Lung (tissue), 12 donors: ENCODE data around the gene AFF1. TPM values are rescaled to one million over a fixed set of nuclear protein-coding genes. Genes with fewer than 3 reads are reported as not detected.

Experiments
- ATAC-seq: fragments of 200-7000 bp; cut with Tn5 transposase; one replicate; pipeline ENCODE4 v1.9.1; 2020; ENCODE audit warnings: moderate number of reproducible peaks; ENCODE audit not compliant: insufficient read depth, low FRiP score
- DNase-seq, 3 donors: peaks; one replicate each; pipeline ENCODE4 v3.0.0-alpha.2; 2013 to 2017
- H3K27ac ChIP-seq, 2 donors: one replicate each; pipeline ENCODE4 v1.5.1; 2013; ENCODE audit warnings: mild to moderate bottlenecking in 2 of 2, moderate library complexity in 2 of 2, control low read depth in 1 of 2, inconsistent platforms in 1 of 2, low read depth in 1 of 2, low read length in 1 of 2
- H3K27me3 ChIP-seq, 3 donors: one replicate each; pipeline ENCODE4 v1.5.1; 2013; ENCODE audit warnings: low read length in 2 of 3; ENCODE audit not compliant: control insufficient read depth in 3 of 3, insufficient read depth in 3 of 3
- H3K36me3 ChIP-seq, 4 donors: one replicate each; pipeline ENCODE4 v1.5.1; 2013; ENCODE audit warnings: low read length in 4 of 4, mild to moderate bottlenecking in 1 of 4, moderate library complexity in 1 of 4; ENCODE audit not compliant: control insufficient read depth in 4 of 4, insufficient read depth in 4 of 4
- H3K4me1 ChIP-seq, 5 donors: one replicate each; pipeline ENCODE4 v1.5.1; 2013; ENCODE audit warnings: low read length in 5 of 5, mild to moderate bottlenecking in 2 of 5, moderate library complexity in 1 of 5; ENCODE audit not compliant: control insufficient read depth in 5 of 5, insufficient read depth in 5 of 5
- H3K4me3 ChIP-seq: one replicate; pipeline ENCODE4 v1.5.1; 2013; ENCODE audit warnings: mild to moderate bottlenecking, control low read depth, moderate library complexity
- H3K9ac ChIP-seq, 2 donors: one replicate each; pipeline ENCODE4 v1.5.1; 2013; ENCODE audit warnings: low read length in 2 of 2, control low read depth in 1 of 2; ENCODE audit not compliant: insufficient read depth in 1 of 2
- H3K9me3 ChIP-seq, 4 donors: one replicate each; pipeline ENCODE4 v1.5.1; 2013; ENCODE audit warnings: low read length in 3 of 4, mild to moderate bottlenecking in 1 of 4, moderate library complexity in 1 of 4; ENCODE audit not compliant: control insufficient read depth in 4 of 4, insufficient read depth in 3 of 4
- WGBS, 2 donors: extraction: QIAGEN DNeasy Blood & Tissue Kit; methylation state at CpG; one replicate each; pipeline ENCODE4 v1.1.7; 2013; 5-methylcytosine and 5-hydroxymethylcytosine counted together
- polyA plus RNA-seq, 2 donors: library from polyadenylated mRNA; stranded (reverse); fragments of 200-250 nt; gene quantifications; one replicate each; pipeline ENCODE4 v1.2.1, GENCODE V29; 2013
- total RNA-seq, 2 donors: library from RNA; depleted of rRNA in 1 of 2; stranded (reverse); fragments of >200 nt in 1 of 2; gene quantifications; one replicate each; pipeline ENCODE4 v1.2.1, GENCODE V29; 2014 to 2021
- TF ChIP-seq, protein P1 (sequence below): IDR thresholded peaks from 2 replicates; pipeline ENCODE4 v1.5.1; 2012; ENCODE audit warnings: mild to moderate bottlenecking; ENCODE audit errors: control extremely low read depth, extremely low read depth
- donor health status: control.
- donor health status: control.
- donor health status: Bipolar disorder and iron deficiency.
- donor health status: healthy.
- donor health status: DM: yes; HTN: yes; CAD: no.

Gene AFF1
- total and polyA plus RNA-seq, 4 donors, result 9.5 to 79.0 (median 35.8) TPM

DNA sequence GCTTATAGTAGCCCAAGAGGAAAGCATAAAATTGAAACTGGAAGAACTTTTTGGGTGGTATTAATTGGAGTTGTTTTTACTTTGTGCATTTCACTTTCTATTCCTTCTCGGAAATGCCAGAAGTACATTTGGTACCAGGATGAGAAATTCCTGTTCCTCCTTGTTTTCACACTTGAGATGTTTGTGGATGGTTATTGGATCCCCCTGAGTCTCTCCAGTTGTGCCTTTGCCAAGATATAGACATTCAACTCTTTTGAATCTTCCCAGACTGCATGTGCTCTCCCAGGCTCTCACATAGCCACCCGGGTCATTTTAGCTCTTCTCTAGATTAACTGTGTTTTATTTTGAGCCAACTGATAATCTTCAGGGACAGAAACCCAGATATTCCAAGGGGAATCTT, 120.5 kb downstream of the AFF1 start:
- DNase-seq, result no peak
- Histone ChIP-seq H3K27me3 (no peaks in the 10 kb centered on the region), H3K9ac (no peak overlapping the region), H3K4me3 (no peak overlapping the region), H3K9me3 (no peaks in the 10 kb centered on the region), H3K27ac (peak overlapping the region in 1 of 2 donors; percentile 72), H3K36me3 (peaks cover 0 to 5% (median 0%) of the 10 kb centered on the region in 4 donors), H3K4me1 (peaks cover 8 to 37% (median 11%) of the 10 kb centered on the region in 5 donors)
- WGBS, 2 donors, result 32 to 62% methylated on average over 2 of the region's 2 CpGs
- TF ChIP-seq, protein P1, sequence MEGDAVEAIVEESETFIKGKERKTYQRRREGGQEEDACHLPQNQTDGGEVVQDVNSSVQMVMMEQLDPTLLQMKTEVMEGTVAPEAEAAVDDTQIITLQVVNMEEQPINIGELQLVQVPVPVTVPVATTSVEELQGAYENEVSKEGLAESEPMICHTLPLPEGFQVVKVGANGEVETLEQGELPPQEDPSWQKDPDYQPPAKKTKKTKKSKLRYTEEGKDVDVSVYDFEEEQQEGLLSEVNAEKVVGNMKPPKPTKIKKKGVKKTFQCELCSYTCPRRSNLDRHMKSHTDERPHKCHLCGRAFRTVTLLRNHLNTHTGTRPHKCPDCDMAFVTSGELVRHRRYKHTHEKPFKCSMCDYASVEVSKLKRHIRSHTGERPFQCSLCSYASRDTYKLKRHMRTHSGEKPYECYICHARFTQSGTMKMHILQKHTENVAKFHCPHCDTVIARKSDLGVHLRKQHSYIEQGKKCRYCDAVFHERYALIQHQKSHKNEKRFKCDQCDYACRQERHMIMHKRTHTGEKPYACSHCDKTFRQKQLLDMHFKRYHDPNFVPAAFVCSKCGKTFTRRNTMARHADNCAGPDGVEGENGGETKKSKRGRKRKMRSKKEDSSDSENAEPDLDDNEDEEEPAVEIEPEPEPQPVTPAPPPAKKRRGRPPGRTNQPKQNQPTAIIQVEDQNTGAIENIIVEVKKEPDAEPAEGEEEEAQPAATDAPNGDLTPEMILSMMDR, result no peak
- no peak for ATAC-seq

DNA sequence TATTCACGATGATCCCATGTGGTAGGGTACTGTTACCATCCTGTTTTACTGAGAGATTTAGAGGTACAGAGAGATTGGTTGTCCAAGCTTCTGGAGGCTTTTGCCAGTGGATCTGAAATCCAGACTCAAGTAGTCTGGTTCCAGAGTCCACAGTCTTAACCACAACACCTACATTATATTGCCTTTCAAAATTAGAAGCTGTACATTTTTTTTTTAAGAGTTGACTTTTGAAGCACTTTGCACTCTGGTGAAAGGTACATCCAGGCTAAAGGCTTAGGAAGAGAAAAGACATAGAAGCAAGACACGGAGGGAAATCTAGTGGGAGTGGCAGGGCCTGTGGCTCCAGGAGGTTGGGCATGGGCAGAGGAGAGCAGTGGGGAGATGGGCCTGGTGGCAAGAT, 122.1 kb downstream of the AFF1 start:
- Histone ChIP-seq H3K9me3 (no peaks in the 10 kb centered on the region), H3K4me1 (peaks cover 8 to 35% (median 11%) of the 10 kb centered on the region in 5 donors), H3K4me3 (no peak overlapping the region), H3K36me3 (peaks cover 0 to 9% (median 0%) of the 10 kb centered on the region in 4 donors), H3K9ac (no peak overlapping the region), H3K27me3 (no peaks in the 10 kb centered on the region), H3K27ac (no peak overlapping the region)
- TF ChIP-seq, protein P1, result no peak
- ATAC-seq (no peak), DNase-seq (no peak)
- WGBS, 2 donors, result 84 to 91% methylated on average over 2 of the region's 2 CpGs

DNA sequence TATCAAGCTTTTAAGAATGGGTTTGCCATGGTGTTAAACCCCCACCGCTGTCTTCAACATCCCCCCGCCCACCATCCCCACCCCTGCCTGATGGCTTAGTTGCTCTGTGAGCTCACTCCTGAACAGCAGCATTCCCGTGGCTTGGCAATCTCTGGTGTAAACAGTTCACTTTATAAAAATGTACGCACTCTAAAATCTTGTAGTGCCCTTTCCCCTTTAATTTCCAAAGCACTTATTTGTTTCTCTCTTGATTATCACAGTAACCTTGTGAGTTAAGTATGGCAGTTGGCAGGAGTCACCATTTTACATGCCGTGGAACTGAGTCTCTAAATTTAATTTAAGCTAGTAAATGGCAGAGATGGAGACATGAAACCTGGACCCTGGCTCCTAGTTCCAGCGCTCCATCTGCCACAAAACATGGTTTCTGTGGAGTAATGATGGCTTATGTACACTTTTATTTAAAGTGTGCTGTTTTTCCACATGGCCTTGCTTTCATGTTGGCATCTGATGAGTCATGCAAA, 123.1 kb downstream of the AFF1 start:
- Histone ChIP-seq H3K4me1 (peaks cover 8 to 35% (median 11%) of the 10 kb centered on the region in 5 donors), H3K9me3 (no peaks in the 10 kb centered on the region), H3K27ac (peak overlapping the region; percentile 20 to 71), H3K27me3 (no peaks in the 10 kb centered on the region), H3K4me3 (no peak overlapping the region), H3K9ac (no peak overlapping the region), H3K36me3 (peaks cover 0 to 12% (median 0%) of the 10 kb centered on the region in 4 donors)
- ATAC-seq (no peak), DNase-seq (no peak)
- WGBS, 2 donors, result 64 to 70% methylated on average over 6 of the region's 6 CpGs
- TF ChIP-seq, protein P1, result no peak
